GM12875 (cell line): ENCODE measurements around the gene BTBD19.
"Not testable (repeated sequence)": the region's sequence is repeated elsewhere in the genome, so short reads cannot be mapped to it uniquely, and the experiment has no call there.

Experiments
- H3K4me3 ChIP-seq: one replicate; pipeline ENCODE4 v1.5.1; 2011; ENCODE audit warnings: low read depth, low read length, control low read depth
- CTCF ChIP-seq: IDR thresholded peaks from 2 replicates; pipeline ENCODE4 v1.5.1; 2011; ENCODE audit warnings: low read depth, mild to moderate bottlenecking, control low read depth, inconsistent platforms, low read length, moderate library complexity, borderline replicate concordance; ENCODE audit not compliant: insufficient read depth

Gene BTBD19

DNA sequence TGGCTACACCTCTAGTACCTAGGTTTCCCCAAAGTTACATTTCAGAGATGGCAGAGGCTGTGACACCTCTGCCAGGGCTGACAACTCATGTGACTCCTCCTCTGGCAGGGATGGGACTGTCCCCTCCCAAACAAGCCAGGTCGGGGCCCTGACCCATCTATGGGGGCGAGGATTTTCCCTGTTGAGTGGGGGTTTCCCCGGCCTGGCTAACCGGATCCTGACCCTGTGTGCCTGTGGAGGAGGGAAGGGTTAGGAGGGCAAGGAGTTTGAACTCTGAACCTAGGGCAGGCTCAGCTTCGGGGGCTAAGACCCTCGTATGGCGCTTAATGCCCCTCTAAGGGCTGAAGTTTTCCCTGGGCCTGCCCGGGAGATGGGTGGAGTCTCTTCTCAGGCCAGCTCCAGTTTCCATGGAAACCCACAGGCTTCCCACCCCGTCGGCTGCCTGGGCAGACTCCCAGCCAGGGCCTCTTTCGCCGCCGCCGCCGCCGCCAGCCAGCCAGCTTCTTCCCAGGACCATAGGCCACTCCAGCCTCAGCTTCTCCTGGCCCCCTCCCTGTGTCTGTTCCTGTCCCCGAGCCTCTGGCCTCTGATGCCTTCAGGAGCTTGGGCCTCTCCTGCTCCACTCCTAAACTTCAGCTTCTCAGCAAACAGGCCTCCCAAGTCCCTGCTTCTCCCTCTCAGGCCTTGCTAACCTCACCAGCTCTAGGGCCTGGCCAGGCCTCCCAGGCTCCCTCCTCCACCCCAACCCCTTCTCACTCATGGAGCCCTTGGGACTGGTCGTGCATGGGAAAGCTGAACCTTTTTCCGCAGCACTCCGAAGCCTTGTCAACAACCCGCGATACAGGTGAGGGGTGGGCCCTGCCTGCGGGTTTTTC, at the start of gene BTBD19:
Gene BTBD19 (plus strand): TSS at position 461 of the 875 bp plus-strand sequence. CDS start 298 bp downstream, at position 759.
- no peak within 1 kb of the TSS for H3K4me3 ChIP-seq
- no peak for TF ChIP-seq CTCF

DNA sequence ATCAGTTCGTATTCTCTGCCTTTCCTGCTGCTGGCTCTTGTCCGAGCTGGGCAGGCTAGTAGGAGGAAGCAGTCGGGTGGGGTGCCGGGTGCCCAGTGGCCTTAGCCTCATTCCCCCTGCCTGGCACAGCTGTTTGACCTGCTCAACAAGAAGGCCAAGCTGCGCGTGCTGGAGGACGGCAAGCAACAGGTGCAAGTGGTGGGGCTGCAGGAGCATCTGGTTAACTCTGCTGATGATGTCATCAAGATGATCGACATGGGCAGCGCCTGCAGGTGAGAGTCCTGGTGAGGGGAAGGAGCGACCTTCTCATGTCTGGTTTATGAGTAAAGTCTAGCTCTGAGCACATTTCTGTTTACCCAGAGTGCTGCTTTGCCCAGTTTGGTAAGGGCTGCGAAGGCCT, 49.2 kb upstream of the BTBD19 start:
- no peak for TF ChIP-seq CTCF
- no peak overlapping the region for H3K4me3 ChIP-seq

DNA sequence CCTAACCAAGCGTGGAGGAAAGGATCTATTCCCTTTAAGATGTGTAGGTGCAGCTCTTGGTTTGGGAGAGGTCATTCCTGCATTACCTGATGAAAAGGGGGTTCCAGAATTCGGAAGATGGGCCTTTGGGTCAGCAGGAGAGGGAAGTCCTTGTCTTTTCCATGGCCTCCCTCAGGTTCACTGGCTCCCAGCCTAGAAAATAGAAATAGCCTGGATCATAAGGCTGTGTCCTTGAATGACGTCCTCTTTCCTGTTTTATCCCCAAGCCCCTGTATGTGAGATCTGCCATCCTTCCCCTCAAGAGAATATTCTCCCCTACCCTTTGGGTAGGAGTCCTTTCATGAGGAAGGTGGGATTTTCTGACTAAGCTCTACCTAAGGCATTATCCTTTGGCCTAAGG, 47.4 kb upstream of the BTBD19 start:
- no peak for TF ChIP-seq CTCF
- H3K4me3 ChIP-seq = no peak overlapping the region

DNA sequence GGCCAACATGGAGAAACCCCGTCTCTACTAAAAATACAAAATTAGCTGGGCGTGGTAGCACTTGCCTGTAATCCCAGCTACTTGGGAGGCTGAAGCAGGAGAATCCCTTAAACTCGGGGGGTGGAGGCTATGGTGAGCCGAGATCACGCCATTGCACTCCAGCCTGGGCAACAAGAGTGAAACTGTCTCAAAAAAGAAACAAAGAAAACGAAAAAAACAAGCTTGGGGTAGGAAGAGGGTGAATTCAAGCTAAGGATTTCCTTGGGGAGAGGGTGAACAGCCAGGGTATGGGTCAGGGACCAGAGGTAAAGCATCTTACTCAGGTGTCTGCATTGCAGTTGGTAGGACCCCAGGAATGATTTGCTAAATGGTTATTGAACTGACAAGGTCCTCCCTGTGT, 41.9 kb upstream of the BTBD19 start:
- H3K4me3 ChIP-seq = not testable (repeated sequence)

- H3K4me3 ChIP-seq = peak within 1 kb of the TSS; percentile 98
- no peak for TF ChIP-seq CTCF
These were observed 33.0 kb upstream of the BTBD19 start, which contains the start of gene RPS8 for GRCh38 chr1:44775078-44775929. Gene RPS8 (plus strand): TSS chr1:44775540. CDS start chr1:44775597, 57 bp downstream.

DNA sequence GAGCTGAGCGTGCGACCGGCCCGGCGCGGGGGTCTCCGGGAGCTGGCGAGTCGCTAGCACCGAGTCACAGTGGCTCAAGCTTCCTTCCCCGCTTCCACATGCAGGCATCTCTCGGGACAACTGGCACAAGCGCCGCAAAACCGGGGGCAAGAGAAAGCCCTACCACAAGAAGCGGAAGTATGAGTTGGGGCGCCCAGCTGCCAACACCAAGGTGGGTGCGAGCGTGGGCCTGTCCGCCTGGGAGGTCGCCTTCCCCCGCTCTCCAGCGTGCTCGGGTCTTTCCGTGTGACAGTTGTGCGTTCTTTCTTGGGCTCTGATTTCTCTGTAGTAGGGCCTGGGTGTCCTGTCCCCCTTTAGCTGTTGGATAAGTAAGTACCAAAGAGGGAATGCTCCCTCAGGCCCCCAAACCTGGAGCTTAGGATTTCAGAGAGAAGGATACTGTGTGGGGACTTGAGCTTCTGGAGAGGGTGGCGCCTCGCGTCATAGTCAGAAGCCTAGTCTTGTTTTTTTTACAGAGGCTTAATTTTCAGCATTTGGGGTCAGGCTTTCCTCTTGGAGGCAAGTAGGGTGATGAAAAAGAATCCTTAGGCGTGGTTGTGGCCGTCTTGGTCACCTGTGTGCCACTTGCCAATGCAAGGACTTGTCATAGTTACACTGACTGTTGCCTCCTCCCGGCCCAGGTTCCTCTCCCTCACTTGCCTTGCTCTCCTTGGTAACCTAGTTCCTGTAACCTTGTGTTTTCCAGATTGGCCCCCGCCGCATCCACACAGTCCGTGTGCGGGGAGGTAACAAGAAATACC, 32.2 kb upstream of the BTBD19 start:
- H3K4me3 ChIP-seq = peak overlapping the region; percentile 98
- TF ChIP-seq CTCF = no peak

DNA sequence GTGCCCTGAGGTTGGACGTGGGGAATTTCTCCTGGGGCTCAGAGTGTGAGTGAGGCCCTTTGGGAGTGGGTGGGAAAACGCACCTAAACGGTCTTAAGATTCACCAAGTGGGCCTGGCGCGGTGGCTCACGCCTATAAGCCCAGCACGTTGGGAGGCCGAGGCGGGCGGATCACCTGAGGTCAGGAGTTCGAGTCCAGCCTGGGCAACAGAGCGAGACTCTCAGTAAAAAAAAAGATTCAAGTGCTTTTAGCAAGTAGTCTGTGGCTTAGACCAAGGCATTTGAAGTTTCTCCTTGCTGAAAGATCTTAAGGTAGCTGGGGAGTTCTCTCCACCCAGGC, 31.6 kb upstream of the BTBD19 start:
- H3K4me3 ChIP-seq = peak overlapping the region; percentile 98
- TF ChIP-seq CTCF = no peak
